COR-L47 (cell line): ENCODE measurements around the gene DBH.
"Not testable (repeated sequence)": the region's sequence is repeated elsewhere in the genome, so short reads cannot be mapped to it uniquely, and the experiment has no call there.

Experiments
- DNase-seq: peaks from one replicate; lab custom pipeline; 2025; lab: John Stamatoyannopoulos, UW

The DBH gene

DNA sequence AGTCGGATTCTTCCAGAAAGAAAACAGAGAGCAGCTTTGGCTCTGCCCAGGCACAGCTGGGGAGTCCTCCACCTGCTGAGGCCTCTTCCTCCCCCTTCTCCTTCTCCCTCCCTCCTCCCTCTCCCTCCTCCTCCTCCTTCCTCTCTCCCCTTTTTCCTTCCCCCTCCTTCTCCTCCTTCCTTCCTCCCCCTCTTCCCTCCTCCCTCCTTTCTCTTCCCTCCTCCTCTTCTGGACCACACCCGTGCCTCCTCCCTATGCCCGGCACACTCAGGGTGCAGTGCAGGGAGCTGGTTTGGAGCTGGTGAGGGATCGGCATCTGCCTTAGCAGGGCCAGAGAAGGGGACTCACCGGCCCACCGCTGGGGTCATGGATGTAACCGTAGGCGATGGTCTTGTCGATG is 30.2 kb downstream of the DBH start:
- no peak for DNase-seq

DNA sequence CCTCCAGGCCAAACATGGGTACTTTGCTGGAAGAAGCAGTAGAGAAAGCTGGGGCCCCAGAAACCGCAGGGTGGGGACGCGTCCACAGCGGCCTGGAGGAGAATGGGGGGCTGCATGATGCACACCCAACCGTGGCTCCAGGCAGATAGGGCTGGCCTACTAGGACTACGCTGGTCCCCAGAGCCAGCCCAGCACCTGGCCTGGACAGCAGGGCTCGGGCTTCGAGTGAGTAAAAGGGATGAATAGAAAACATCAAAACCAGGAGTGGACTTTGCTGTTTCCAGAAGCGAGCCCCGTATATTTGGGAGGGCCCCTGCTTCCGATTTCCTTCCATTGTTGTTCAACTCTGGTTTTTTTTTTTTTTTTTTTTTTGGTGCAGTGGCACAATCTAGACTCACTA is 30.7 kb downstream of the DBH start:
- DNase-seq = no peak

DNA sequence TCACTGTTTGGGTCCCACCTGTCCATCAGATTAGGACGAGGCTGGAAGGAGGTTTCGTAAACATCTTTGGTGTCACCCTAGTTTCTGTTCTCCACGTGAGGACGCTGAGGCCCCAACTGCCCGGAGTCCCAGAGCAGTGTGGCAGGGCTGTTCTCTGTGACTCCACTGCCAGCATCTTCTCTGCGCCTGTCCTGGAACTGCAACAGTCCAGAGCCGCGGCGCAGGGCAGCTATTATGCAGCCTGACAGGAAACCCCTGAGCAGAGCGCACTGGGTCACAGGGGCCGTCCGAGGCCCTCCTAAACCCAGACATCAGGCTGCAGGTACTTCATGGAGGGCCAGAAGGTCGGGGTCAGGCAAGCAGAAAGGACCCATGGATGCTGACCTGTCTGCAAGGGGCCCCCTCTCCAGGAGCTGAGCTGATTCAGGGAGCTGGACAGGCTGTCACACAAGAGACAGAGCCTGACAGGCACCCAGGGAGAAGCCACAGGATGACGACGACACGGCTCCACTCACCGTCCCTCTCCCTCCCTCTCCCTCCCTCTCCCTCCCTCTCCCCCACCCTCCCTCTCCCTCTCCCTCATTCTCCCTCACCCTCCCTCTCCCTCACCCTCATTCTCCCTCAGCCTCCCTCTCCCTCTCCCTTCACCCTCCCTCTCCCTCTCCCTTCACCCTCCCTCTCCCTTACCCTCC is 31.7 kb downstream of the DBH start:
- no peak for DNase-seq

DNA sequence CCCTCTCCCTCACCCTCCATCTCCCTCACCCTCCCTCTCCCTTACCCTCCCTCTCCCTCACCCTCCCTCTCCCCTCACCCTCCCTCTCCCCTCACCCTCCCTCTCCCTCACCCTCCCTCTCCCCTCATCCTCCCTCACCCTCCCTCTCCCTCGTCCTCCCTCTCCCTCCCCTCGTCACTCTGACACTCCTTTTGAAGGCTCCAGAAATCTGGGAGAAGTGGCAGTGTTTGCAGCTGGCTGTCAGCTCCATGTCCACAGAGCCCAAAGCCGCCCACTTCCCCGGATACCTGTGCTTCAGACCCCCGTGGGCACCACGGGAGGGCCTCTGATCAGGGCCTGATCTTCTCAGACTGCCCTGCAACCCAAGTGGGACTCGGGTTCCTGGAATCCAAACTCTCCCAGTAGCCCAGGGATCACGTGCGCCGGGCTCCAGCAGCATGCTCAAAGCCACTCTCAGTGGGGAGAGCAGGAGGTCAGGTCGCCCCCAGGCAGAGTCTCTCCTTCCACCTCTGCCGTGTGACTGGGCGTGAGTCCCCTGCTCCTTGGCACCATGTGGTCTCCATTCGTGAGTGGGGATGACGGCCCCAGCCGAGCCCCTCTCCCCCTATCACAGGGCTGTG is 33.1 kb downstream of the DBH start:
- DNase-seq = no peak

DNA sequence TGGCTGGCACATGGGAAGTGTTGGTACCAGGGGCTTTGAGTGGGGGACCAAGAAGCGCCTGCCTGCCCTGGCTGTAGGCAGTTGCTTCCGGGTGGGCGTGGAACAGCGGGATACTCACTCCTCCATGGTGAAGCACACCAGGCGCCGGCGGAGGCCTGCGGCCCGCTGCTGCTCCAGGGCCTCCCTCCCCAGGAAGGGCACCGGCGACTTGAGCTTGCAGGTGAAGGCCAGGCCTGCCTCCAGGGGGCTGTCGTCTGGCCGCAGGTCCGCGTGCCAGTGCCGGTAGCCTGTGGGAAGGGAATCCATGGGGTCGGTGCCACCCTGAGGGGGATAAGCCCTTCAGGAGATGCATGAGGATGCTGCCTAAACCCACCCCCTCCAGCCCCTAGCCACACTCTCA is 34.3 kb downstream of the DBH start:
- DNase-seq = no peak

DNA sequence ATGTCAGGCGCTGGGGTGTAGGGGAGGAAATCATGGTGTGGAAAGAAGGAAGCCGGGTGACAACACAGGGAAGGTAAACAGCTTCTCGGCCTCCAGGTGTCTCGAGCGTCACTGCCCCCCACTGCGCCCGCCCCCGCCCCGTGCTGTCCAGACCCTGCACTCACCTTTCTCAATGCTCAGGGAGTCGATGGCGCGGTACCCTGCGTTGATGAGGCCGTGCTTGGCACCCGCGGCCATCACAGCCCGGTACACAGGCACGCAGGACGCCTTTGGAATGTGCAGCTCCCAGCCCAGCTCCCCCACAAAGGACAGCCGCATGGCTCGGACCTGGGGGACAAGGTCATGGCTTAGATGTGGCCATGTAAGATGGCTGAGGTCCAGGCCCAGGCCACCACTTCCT is 35.2 kb downstream of the DBH start:
- DNase-seq = no peak

DNA sequence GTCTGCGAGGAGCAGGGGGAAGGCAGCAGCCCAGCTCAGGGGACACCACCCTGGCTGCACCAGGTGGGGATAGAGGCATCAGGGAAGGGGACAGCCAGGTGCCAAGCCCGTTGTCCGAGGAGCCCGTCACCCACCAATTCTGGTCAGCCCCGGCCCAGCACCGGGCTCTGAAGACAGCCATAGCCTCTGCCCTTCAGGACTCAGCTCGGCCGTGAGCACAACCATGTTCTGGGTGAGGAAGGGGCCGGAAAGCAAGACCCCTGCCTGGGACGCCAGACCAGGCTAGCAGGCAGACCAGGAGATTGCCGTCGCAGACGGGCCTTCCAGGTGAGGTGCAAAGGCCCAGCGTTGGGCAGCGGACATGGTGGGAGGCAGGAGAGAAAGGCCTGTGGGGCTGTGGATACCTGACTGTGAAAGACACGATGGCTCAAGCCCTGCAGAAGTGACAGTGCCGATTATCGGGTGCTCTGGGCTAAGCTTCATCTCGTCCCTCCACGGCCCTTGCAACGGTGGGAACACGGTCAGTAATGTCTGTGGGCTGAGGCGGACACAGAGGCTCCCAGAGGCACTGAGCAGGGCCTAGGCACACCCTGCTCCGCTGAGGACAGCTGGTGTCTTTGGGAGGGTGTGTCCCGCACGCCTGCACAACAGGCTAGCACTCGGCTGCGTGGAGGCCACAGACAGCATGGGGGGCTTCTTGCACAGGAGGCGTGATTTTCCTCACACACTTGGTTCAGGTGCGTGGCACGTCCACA is 36.5 kb downstream of the DBH start:
- no peak for DNase-seq

DNA sequence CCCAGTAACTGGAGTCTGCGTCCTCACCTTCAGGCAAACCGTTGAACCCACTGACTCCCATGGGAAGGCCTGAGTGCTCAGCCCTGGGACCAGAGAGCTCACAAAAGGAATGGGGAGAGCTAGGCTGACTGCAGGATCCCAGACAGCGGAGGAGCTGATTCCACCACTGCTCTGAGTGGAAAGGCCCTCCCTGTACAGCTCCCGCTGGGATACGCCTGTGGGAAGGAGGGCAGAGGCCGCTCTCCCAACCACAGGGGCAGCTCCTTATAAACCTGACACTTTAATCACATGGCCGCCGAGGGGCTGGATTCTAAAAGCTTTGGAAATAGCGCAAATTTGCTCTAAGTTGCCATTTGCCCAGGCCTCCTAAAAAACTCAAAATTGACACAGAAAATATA is 37.1 kb downstream of the DBH start:
- no peak for DNase-seq

DNA sequence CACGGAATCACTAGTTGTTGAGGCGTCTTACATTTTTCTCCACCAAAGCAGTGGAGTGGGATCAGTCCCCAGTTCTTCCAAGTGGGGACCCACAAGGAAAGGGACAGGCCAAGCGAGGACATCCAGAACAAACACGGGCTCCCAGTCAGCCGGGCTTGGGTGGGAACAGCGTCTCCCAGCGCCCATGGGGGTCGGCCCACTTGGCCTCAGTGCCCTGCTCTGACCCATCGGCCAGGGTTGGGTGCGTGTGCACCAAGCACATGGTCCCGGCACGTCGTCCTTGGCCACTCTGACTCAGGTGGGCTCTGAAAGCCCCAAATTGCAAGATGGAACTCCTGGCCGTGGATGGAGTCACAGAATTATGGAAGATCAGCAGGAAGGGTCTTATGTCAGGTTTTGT is 37.9 kb downstream of the DBH start:
- no peak for DNase-seq

DNA sequence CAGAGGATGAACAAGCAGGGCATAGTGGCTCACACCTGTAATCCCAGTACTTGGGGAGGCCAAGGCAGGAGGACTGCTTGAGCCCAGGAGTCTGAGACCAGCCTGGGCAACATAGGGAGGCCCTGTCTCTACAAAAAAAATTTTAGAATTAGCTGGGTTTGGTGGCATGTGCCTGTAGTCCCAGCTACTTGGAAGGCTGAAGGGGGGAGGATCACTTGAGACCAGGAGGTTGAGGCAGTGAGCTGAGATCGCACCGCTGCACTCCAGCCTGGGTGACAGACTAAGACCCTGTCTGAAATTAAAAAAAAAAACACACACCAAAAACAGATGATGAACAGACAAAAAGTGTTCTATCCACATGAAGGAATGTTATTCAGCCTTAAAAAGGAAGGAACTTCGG is 39.6 kb downstream of the DBH start:
- DNase-seq = not testable (repeated sequence)

DNA sequence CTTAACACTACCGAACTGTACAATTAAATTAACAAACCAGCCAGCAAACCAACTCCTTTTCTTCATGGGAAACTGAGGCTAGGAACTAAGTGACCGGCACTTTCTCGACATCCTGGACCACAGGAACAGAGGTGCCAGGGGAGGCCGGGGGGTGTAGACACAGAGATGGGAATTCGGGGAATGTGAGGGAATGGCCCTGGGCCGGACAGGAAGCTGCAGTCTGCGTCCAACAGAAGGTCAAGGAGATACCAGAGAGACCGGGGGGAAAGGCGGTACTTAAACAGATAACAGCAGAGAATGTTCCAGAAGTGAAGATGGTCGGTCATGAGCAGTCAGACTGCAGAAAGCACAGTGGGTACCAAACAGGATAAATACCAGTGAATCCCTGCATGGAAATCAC is 40.3 kb downstream of the DBH start:
- DNase-seq = no peak

DNA sequence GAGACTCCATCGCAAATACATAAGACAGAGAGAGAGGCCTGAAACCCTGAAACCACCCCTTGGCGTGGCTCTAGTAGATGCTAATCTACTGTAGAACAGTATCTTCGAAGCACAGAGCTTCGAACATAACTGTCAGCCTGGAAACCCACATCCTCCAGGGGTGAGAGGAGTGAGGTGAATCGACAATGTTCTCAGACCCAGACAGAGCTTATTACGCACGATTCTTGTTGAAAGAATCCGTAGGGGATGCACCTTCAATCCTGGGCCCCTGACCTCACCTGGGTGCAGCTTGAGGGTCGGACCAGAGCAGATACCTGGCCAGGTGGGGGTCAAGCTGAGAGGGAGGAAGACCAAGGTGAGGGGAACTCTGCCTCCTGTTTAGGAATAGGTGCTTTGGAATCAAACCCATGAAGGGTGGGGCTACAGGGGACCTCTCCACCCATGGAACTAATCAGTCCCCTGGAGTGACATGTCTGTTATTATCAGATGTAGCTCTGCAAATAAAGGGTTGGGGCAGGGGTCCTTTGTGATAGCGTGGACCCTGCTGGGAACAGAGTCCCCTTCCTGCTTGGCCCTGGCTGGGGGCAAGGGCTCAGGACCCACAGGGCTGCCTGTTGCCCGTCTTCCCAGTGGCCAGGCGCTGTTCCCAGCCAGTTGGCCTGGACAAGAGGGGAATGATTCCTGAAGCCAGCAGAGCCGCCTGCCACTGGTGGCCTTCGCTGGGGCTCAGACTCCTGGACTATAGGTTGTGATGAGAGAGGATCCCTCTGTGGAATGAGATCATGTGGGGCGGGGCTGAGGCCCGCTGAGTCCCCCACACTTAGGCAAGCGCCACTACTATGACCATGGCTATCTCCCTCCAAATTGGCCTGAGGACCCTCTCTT is 41.2 kb downstream of the DBH start:
- no peak for DNase-seq

DNA sequence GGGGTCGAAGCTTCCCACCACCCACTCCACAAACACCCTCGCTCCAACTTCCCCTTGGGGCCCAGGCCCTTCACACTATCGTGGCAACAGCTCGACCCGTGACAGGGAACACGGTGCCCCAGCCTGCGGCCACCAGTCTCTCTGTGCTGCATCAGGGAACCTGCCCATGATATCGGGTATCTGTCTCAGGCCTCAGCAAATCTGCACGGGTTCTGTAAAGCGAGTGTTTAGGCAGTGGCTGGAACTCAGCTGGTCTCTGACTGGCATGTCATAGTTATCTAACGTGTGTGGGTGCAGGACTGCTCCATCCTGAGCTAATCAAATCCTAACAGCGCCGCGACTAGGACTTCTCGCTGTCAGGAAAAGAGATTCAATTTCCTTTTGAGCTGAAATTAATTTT is 42.9 kb downstream of the DBH start:
- DNase-seq = no peak

DNA sequence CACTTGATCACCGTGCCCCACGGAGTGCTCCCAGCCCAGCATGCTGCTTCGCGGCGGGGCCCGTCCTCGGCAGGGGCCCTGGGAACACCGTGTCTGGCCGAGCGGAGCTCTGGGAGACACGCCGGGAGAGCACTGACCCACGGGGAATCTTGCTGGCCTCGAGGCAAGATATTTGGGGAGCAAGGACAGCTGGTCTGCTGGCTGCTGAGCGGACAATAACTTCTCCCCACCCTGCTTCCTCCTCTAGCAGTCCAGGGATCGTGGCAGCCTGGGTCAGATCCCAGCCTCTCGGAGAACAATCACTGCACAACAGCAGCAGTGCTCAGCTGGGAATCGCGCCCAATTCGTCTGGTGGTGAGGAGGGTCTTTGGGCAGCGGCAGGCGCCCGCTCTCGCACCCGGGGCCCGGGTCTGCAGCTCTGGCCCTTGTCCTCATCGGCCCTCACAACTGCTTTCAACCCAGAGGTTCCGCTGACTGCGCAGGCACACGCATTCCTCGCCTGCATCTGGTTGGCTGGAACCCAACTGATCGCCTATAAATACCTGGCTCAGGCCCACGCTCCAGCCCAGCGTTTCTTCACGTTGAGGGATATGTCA is 43.4 kb downstream of the DBH start:
- no peak for DNase-seq

DNA sequence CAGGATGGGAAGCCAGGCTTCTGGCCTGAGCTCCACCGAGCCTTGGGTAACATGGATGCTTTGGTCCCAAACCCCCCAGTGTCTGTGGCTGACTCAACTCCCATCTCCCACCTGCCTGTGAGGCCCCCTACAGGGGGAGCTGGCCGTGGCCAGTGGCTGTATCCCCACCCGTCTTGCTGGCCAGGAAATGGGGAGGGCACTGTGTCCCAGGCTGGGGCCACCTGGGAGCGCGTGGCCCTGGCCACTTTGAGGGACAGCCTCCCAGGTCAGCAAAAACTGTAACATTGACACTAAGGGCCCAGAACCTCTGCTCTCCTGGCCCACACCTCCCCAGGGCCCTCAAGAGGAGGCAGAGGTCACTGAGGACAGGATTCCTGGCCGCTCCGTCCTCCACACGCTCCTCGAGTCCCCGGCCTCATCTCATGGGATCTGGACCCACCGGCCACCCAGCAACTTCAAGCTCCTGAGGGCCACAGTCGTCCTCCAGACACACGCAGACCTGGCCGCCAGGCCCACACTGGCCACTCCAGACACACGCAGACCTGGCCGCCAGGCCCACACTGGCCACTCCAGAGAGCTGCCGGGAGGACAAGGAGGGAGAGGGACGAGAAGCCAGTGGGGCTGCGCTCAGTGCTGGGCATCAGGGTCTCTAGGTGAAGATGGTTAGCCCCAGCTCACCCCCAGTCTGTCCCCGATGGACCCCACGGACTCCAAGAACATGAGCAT is 44.2 kb downstream of the DBH start:
- DNase-seq = no peak

DNA sequence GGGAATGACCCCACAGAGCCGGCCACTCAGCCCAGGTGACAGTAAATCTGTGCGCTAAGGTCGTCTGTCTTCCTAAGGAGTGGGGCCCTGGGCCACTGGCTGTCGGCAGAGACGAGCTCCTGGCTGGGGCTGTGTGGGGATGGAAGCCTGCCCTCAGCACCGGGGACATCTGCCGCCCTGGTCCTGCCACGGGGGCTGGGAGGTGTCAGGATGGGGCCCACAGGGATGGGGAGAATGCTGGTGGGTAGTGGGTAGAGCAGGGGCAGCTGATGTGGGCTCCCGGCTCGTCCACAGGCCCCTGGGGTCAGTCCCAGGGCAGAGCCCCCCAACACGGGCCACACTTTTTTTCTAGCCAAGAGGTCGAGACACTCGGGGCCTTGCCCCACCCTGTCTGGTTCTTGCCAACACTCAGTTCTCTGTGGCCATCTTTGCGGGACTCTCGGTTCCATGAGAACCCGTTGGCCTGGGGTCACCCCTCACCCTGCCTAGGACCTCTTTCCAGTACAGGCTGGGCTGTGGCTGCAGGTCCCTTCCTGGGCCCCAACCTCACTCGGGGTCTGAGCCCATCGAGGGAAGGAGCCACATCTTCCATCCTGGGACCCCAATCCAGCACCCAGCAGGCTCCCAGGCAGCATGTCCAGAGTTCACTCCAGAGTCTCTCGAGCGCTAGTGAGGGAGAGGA is 45.0 kb downstream of the DBH start:
- no peak for DNase-seq

DNA sequence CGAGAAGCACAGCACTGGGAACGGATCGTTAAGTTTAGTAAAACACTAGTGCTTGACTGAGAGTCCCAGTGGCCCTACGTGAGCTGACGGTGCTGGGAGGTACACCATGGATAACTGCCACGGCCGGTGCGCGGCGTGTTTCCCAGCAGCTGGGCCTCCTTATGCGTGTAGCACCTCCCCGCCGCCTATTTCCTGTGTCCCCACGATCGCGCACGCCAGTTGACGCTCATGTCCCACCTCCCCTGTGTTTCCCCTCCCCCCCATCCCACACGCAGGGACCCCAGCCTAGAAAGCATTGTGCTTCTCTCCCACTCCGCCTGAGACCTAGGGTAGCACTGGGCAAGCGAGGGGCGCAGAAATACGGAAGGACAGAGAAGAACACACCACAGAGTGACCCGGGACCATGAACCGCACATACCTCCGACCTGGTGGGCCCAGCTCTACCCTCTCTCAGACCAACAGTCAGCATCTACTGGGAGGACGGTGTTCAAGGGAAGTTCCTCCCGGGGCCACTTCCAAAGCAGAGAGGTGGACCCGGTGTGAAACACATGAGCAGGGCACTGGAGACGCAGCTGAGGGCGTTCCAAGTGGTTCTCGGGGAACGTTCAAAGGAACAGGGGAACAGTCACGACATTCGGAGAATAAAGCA is 45.6 kb downstream of the DBH start:
- no peak for DNase-seq

DNA sequence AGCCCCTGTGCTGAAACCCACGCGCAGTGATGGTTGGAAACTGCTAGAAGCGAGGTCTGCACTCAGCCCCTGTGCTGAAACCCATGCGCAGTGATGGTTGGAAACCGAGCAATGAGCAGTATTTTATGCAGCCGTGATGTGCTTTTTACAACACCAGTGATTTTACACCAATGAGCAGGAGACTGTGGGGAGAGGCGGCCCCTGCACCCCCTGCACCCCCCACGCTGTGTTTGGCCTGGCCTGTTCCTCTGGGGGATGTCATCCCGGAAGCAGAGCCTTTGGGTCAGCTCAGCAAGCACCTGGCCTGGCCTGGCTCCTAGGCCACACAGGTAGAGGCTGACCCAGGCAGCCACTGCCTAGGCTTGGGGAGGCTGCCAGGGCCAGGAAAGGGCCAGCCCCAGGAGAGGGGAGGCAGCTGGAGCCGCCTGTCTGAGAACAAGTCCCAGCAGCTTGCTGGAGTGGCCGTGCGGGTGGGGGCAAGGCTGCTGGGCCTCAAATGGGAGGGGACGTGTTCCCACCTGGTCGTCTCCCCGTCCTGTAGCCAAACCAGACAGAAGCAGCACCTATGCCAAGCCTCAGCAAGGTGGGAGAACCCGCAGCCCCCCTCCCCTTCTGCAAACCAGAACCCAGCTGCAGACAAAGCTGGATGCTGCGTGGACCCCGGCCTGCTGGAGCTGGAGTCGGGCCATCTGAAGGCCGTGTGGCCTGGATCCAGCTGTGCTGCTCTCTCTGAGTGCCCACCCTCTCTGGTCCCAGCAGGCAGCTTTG is 46.8 kb downstream of the DBH start:
- no peak for DNase-seq

DNA sequence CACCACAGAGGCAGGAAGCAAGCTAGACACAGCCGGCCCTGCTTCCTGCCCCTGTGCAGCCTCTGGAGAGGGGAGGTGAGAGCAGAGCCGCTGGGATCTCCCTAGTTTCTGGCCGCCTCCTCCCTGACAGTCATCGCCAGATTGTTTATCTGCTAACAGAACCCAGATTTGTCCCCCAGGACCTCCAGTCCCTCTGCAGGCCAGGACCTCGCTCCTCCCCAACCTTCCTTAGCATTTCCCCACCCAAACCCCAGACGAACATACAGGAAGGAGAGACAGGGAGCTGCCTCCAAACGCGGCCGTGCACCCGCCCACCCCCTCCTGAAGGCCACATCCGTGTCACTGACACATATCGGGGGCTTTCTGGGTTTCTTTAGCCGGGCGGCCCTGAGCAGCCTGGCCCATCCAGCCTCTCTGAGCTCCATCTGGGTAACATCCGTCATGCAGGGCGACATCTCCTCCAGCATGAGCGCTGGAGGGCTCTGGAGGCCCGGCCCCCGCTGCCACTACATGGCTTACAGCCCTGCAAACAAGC is 47.5 kb downstream of the DBH start:
- DNase-seq = no peak
